HepG2 (cell line): ENCODE measurements around the gene RBM18. TPM values are rescaled to one million over a fixed set of nuclear protein-coding genes. Genes with fewer than 3 reads are reported as not detected.
A peak's percentile ranks its signal among the peaks of the same experiment; 100 is the strongest.

Experiments
- ATAC-seq: fragments of 200-7000 bp; cut with Tn5 transposase; 3 replicates; pipeline ENCODE4 v1.9.1; 2020; ENCODE audit warnings: mild to moderate bottlenecking, moderate library complexity
- BruUV-seq: library from RNA; stranded (reverse); fragments of 400-500 nt; replicated peaks from 2 replicates; lab custom pipeline; 2021; lab: Mats Ljungman, UMichigan
- CTCF ChIA-PET: fragments of 300-600 bp; formaldehyde crosslinking; extraction: SDS; loops from one replicate; lab custom pipeline; 2021; ENCODE audit warnings: low total read pairs, inconsistent platforms, low intra/inter-chr PET ratio; lab: Yijun Ruan, JAX
- POLR2A ChIA-PET: fragments of 350-600 bp; sonication (Branson Sonifier 250); formaldehyde crosslinking; loops from one replicate; lab custom pipeline; 2020; ENCODE audit warnings: antibody characterized with exemption, inconsistent platforms; lab: Yijun Ruan, JAX
- DNase-seq: peaks from one replicate; pipeline ENCODE4 v3.0.0-alpha.2; 2015; ENCODE audit warnings: low spot score
- FAIRE-seq: peaks from 3 replicates; lab custom pipeline; 2011; peaks lifted over from hg19 to GRCh38; lab: Jason Lieb, UNC
- H2AFZ ChIP-seq: one replicate; pipeline ENCODE4 v1.6.1; 2011; ENCODE audit warnings: low read length, inconsistent platforms
- H3K27ac ChIP-seq: fragments of 300-600 bp; 3 replicates; pipeline ENCODE4 v1.8.0; 2011; ENCODE audit warnings: mixed run types, mild to moderate bottlenecking, mixed read lengths, low read length, inconsistent platforms; ENCODE audit not compliant: insufficient read depth; ENCODE audit errors: extremely low read length
- H3K27me3 ChIP-seq, 2 experiments: fragments of 200-600 bp in 1 of 2; 2 replicates in 1 of 2; 3 replicates in 1 of 2; pipeline versions ENCODE4 v1.6.0 to v1.8.0; 2011; ENCODE audit warnings: low read length in 2 of 2, mild to moderate bottlenecking in 2 of 2, moderate library complexity in 2 of 2, inconsistent platforms in 1 of 2; ENCODE audit not compliant: insufficient read depth in 2 of 2, control insufficient read depth in 1 of 2
- H3K36me3 ChIP-seq, 2 experiments: fragments of 200-600 bp in 1 of 2; replicated peaks in 1 of 2; 2 replicates in 1 of 2; 3 replicates in 1 of 2; pipeline versions ENCODE4 v1.5.1 to v1.8.0; 2011; ENCODE audit warnings: low read length in 2 of 2, inconsistent platforms in 1 of 2; ENCODE audit not compliant: insufficient read depth in 2 of 2, control insufficient read depth in 1 of 2
- H3K4me1 ChIP-seq: 2 replicates; pipeline ENCODE4 v1.5.1; 2012; ENCODE audit warnings: low read length, inconsistent platforms; ENCODE audit not compliant: insufficient read depth
- H3K4me2 ChIP-seq: 2 replicates; pipeline ENCODE4 v1.6.0; 2011; ENCODE audit warnings: low read depth, low read length, inconsistent platforms
- H3K4me3 ChIP-seq, 3 experiments: fragments of 200-600 bp in 1 of 3; sonication (generic), shearing (Covaris generic) in 1 of 3; replicated peaks in 1 of 3; 2 replicates each; pipeline ENCODE4 v1.5.1; 2011 to 2016; ENCODE audit warnings: low read length in 3 of 3, inconsistent platforms in 2 of 3, low read depth in 2 of 3, mild to moderate bottlenecking in 2 of 3, control low read depth in 1 of 3, mixed read lengths in 1 of 3; ENCODE audit not compliant: insufficient read depth in 1 of 3
- H3K79me2 ChIP-seq: one replicate; pipeline ENCODE4 v1.6.1; 2011; ENCODE audit warnings: low read length, inconsistent platforms; ENCODE audit not compliant: insufficient read depth
- H3K9ac ChIP-seq: 2 replicates; pipeline ENCODE4 v1.6.0; 2011; ENCODE audit warnings: mild to moderate bottlenecking, low read depth, low read length, inconsistent platforms; ENCODE audit not compliant: insufficient read depth
- H3K9me3 ChIP-seq: 2 replicates; pipeline ENCODE4 v1.5.1; 2012; ENCODE audit warnings: mild to moderate bottlenecking, low read length
- H4K20me1 ChIP-seq: 2 replicates; pipeline ENCODE4 v1.6.0; 2011; ENCODE audit warnings: inconsistent platforms, mild to moderate bottlenecking, low read length, moderate library complexity; ENCODE audit not compliant: insufficient read depth
- BORCS8-MEF2B ChIP-seq: sonication (generic); formaldehyde crosslinking; IDR thresholded peaks from 2 replicates; pipeline ENCODE4 v1.8.0; 2022; ENCODE audit warnings: mild to moderate bottlenecking, missing genetic modification reagents
- DR1 ChIP-seq: sonication (generic); formaldehyde crosslinking; IDR thresholded peaks from 2 replicates; pipeline ENCODE4 v1.8.0; 2021; ENCODE audit warnings: mild to moderate bottlenecking, missing genetic modification reagents, inconsistent platforms
- ISL2 ChIP-seq: sonication (generic); formaldehyde crosslinking; IDR thresholded peaks from 2 replicates; pipeline ENCODE4 v1.5.0; 2020; ENCODE audit warnings: missing genetic modification reagents
- MZF1 ChIP-seq: sonication (generic); formaldehyde crosslinking; IDR thresholded peaks from 2 replicates; pipeline ENCODE4 v1.8.1; 2023; ENCODE audit warnings: mild to moderate bottlenecking, missing genetic modification reagents, borderline replicate concordance
- NRL ChIP-seq: sonication (generic); formaldehyde crosslinking; IDR thresholded peaks from 2 replicates; pipeline ENCODE4 v1.5.0; 2020; ENCODE audit warnings: missing genetic modification reagents, mild to moderate bottlenecking, moderate library complexity, borderline replicate concordance
- RXRA ChIP-seq: sonication (generic); formaldehyde crosslinking; IDR thresholded peaks from 2 replicates; pipeline ENCODE4 v1.5.1; 2020; ENCODE audit warnings: missing genetic modification reagents
- SRSF9 ChIP-seq: fragments of 200-400 bp; formaldehyde crosslinking; IDR thresholded peaks from 2 replicates; pipeline ENCODE4 v1.6.1; 2018; ENCODE audit warnings: borderline replicate concordance, mild to moderate bottlenecking, low read depth, low read length; ENCODE audit not compliant: insufficient read depth, poor library complexity, severe bottlenecking
- ZFP1 ChIP-seq: IDR thresholded peaks from 2 replicates; pipeline ENCODE4 v1.6.1; 2016
- ZNF678 ChIP-seq: sonication (generic); formaldehyde crosslinking; IDR thresholded peaks from 2 replicates; pipeline ENCODE4 v1.4.0; 2020; ENCODE audit warnings: mild to moderate bottlenecking, missing genetic modification reagents
- ZNF761 ChIP-seq: sonication (generic); formaldehyde crosslinking; conservative IDR thresholded peaks from 2 replicates; pipeline ENCODE4 v1.4.0; 2020; ENCODE audit warnings: mild to moderate bottlenecking, missing genetic modification reagents
- ZSCAN30 ChIP-seq: sonication (generic); formaldehyde crosslinking; IDR thresholded peaks from 2 replicates; pipeline ENCODE4 v1.5.0; 2020; ENCODE audit warnings: mild to moderate bottlenecking, missing genetic modification reagents
- WGBS: methylation state at CpG from one replicate; pipeline ENCODE4 v1.1.6; 2017; ENCODE audit warnings: low lambda C conversion rate; 5-methylcytosine and 5-hydroxymethylcytosine counted together
- in situ Hi-C: cut with HindIII; loops from 2 replicates; pipeline ENCODE4 v1.10.0; 2017; ENCODE audit warnings: low pct_unique_long_range_greater_than_20kb; ENCODE audit not compliant: extremely low pct_ligation_motif_present
- intact Hi-C: fragments of 100-400 bp; cut with micrococcal nuclease; formaldehyde crosslinking; loops from one replicate; pipeline ENCODE4 v1.10.0; 2022; ENCODE audit not compliant: unreplicated experiment
- polyA plus RNA-seq, 8 experiments: library from polyadenylated mRNA; depleted of rRNA in 3 of 8; stranded (reverse) in 7 of 8; unstranded in 1 of 8; fragments of >200 nt; fragmentation: Illumina TruSeq in 4 of 8; extraction: Trizol in 4 of 8; gene quantifications; 2 replicates each; pipeline versions ENCODE4 v1.2.1 to v1.2.3, GENCODE V29; 2011 to 2016; ENCODE audit warnings: low read depth in 4 of 8, missing spikeins in 1 of 8, mixed read lengths in 1 of 8; ENCODE audit not compliant: insufficient read depth in 1 of 8
- total RNA-seq, 5 experiments: library from RNA; depleted of rRNA; stranded (reverse); fragments of >200 nt; fragmentation: Illumina TruSeq; extraction: Trizol; gene quantifications; 2 replicates each; pipeline ENCODE4 v1.2.3, GENCODE V29; 2016; ENCODE audit warnings: low read depth in 1 of 5
- TF ChIP-seq, protein P1 (sequence below): sonication (generic); formaldehyde crosslinking; IDR thresholded peaks from 2 replicates; pipeline ENCODE4 v1.9.0; 2021; ENCODE audit warnings: missing genetic modification reagents, mild to moderate bottlenecking, borderline replicate concordance

Gene RBM18
- total and polyA plus RNA-seq, 2 of the 13 experiments (the other 11 are each of a cell fraction or from before 2014, with no cell fraction given), result 12.6 to 16.6 TPM

DNA sequence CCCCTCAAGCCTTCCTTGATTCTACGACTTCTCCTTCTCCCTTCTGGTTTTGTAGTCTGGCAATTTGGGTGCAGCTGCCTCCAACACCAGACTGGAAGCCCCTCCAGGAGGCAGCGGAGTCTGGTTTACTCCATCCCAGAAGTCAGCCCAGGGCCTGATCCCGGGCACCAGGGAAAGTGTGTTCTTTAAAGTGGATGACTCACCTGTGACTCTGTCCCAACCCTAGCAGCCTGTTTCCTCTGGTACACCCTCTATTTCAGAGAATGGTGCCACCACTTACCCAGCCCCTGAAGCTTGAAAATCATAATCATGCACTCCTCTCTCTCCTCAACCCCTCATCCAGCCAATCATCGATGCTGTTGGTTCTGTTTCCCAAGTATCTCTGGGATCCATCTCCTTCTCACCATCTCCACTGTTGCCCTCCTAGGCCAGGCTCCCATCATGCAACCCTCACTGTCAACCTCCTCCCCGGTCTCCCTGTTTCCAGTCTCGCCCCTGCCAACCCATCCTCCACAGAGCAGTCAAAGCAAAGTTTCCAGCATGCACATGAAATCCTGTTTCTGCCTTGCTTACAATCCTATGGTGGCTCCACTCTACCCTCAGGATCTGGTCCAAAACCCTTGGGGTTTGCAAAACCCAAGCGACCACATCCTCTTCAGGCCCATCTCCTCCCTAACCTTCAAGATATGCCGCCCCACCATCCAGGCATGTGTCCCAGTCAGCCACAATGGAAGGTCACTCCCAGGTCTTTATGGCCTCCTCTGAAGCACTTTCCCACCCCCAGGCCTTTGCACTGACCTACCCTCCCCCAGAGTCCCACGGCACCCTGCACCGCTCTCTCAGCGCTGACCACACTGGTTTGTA, 46.3 kb downstream of the RBM18 start:
- Histone ChIP-seq H3K27ac (no peak overlapping the region), H4K20me1 (no peaks in the 10 kb centered on the region), H3K9me3 (no peaks in the 10 kb centered on the region), H3K27me3 (peaks cover 6 to 77% of the 10 kb centered on the region in 2 experiments; a peak in 4 of 5 replicates), H3K9ac (no peak overlapping the region), H3K79me2 (no peaks in the 10 kb centered on the region), H3K4me3 (peak overlapping the region in 2 of 3 experiments; percentile 43 to 50; a peak in 3 of 6 replicates), H3K4me2 (peak overlapping the region; percentile 65), H3K36me3 (no peaks in the 10 kb centered on the region), H2AFZ (no peak overlapping the region), H3K4me1 (peaks cover 58% of the 10 kb centered on the region)
- intact Hi-C loops (no loop called here), in situ Hi-C loops (no loop called here)
- CTCF ChIA-PET, result no interaction called here
- no TSS peak for BruUV-seq
- 31% methylated on average over 11 of the region's 11 CpGs for WGBS
- TF ChIP-seq ZNF761 (CRISPR knock-in tag) (no peak), MZF1 (CRISPR knock-in tag) (no peak), RXRA (CRISPR knock-in tag) (no peak), ZSCAN30 (CRISPR knock-in tag) (no peak), NRL (CRISPR knock-in tag) (no peak), DR1 (CRISPR knock-in tag) (no peak), ZNF678 (CRISPR knock-in tag) (no peak), SRSF9 (no peak), ZFP1 (CRISPR knock-in tag) (no peak), ISL2 (CRISPR knock-in tag) (no peak), BORCS8-MEF2B (no peak)
- TF ChIP-seq, protein P1, sequence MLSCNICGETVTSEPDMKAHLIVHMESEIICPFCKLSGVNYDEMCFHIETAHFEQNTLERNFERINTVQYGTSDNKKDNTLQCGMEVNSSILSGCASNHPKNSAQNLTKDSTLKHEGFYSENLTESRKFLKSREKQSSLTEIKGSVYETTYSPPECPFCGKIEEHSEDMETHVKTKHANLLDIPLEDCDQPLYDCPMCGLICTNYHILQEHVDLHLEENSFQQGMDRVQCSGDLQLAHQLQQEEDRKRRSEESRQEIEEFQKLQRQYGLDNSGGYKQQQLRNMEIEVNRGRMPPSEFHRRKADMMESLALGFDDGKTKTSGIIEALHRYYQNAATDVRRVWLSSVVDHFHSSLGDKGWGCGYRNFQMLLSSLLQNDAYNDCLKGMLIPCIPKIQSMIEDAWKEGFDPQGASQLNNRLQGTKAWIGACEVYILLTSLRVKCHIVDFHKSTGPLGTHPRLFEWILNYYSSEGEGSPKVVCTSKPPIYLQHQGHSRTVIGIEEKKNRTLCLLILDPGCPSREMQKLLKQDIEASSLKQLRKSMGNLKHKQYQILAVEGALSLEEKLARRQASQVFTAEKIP, result no peak
- POLR2A ChIA-PET, result no interaction called here
- FAIRE-seq, result no peak
- no peak for DNase-seq
- no peak for ATAC-seq
